ENCODE results near the gene CALCR.

CALCR gene

DNA sequence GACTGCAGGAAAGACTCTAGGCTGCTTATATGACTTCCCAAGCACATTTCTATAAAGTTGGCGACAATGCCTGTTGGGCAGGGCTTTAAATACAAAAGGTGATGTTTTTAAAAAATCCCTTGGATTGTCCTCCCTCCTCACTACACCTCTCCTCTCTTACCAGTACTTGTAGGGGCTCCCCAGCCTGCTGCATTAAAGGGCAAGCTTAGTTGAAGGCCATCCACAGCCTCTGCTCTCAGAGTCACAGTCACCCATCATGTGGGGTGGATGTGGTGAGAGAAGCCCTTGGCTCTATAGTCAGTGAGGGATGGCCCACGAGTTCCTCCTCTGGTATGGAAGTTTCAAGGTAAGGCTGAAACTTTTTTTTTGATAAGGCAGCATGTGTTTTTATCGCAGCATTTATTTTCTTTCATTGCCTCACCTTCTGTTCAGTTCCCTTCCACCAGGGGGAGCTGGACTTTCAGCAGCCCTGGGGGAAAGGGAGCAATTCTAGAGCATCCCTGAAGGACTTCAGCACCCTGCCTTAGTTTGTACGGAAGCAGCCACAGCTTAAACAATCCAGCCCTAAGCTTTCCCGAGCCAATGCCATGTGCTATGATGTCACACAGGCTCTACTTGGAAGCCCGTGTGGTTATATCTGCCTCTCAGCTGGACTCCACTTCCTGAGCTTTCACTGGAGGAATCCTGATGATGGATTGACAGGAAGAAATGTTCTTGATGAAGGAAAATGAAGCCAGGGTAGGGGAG is 131.9 kb downstream of the CALCR start:
- no peak for DNase-seq

DNA sequence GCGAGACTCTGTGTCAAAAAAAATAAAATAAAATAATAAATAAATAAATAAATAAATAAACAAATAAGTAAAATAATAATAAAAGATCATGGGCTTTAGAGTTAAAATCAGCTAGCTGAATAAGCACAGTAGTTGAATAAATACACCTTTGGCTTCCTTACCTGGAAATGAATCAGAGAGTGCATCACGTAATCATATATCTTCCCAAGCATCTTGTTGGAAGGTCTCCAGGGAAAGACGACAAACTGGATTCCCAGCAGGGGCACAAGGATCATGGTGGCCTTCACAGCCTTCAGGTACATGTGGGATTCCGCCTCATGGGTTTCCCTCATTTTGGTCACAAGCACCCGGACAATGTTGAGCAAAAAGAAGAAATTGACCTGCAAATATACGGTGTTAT is 138.7 kb downstream of the CALCR start:
- DNase-seq, result no peak

DNA sequence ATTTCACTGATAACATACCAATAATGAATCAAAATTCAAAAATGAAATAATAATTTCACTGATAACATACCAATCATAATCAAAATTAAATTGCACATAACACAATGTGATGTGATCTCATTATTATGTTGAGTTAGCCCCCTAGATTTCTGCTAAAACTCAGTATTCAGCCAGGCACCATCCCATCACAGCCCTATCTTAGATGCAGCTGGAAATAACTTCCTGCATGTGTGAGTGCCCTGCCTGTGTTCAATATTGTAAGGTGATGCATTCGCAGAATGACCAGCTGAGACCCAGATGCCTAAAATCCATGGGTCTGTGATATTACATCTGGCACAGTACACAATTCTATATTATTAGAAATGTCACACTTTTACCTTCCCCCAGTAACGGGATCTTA is 142.4 kb downstream of the CALCR start:
- no peak for DNase-seq

DNA sequence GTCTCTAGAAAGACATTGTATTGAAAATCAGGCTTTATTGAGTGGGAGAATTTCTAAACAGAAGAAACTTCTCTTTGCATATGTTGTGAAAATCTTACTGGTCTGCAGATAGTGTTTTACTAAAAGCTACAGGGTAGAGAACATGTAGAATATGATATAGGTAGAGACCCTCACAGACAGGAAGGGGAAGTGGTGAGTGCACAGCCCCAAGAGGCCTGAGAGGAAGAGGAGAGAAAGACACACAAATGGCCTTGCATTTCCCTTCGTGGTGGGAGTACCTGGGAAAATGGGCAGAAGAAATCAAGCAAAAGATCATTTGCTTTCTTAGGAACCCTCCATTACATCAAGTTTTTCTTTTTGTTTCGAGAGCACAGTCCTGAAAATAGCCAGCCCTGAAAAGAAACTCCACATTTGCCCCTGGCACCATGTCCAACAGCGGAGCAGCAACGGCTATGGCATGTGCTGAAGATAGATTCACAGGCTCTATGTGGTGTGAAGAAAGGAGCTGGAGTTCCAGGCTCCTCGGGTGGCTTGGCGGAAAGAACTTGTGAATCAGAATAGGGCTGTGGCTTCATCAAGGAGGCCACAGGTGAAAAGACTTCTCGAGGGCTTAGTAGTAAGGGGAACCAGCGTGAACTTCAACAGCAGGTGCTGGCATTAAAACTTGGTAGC is 143.5 kb downstream of the CALCR start:
- DNase-seq, result no peak

DNA sequence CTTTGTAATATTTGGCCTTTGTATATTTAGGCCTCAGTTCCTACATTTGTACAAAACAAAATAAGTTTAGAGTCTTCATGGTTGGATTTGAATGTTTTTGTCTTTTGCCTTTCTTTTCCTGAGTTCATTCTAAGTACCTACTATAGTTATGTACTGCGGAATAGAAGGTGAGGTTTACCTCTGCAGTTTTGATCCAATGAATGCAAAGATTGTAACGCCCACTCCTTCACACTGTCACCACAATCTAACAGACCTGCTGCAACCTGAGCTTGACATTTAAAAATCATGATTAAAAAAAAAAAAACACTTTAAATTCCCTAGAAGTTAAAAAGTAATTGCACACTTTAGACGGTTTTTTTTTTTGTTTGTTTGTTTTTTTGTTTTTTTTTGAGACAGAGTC is 145.0 kb downstream of the CALCR start:
- DNase-seq, result no peak

DNA sequence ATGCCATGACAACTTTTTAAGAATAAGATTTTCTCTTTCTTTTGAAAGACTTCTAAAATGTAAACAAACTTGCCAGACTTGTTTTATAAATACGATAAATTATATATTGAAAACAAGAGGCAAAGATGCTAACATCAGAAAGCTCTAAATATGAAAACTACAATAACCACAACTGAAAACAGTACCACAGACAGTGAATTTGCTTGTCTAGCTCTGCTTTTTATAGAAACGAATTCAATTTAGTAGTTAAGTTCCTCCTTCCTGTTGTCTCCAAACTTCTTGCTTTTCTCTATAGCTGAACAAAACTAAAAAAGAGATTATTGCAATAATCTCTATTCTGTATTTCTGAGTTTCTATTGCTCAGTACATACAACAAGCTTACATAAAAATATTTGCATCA is 147.4 kb downstream of the CALCR start:
- DNase-seq, result no peak

DNA sequence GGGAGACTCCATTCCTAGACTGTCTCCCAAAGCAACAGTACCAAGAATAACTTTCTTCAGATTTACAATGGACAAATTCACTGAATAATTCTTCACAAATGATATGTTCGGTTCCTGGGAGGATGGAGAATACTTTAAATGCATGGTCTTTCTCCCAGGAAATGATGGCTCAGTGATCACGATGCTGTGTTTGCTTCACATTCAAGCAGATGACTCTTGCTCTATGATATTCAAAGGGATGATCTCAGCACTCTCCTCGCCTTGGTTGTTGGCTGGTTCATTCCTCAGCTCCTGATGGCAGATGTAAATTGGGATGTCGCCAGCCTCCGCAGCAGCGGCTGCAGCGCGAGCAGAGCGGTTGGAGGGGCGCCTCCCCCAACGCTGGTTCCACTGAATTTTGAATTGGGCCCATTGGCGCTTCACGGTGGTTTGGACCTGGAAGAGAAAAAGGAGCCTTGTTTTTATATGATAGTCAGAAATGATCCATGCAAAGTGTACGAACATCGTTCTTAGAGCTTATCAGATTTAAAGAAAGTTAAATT is 148.3 kb downstream of the CALCR start:
- no peak for DNase-seq

DNA sequence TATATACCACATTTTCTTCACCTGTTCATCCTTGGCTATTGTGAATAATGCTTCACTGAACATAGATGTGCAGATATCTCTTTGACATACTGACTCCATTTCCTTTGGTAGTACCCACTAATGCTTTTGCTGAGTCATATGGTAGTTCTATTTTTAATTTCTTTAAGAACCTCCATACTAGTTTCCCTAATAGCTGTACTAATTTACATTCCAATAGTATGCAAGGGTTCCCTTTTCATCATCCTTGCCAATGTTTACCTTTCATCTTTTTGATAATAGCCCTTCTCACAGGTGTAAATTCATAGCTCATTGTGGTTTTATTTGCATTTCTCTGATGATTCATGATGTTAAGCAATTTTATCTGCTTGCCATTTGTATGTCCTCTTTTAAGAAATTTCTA is 159.9 kb downstream of the CALCR start:
- no peak for DNase-seq

DNA sequence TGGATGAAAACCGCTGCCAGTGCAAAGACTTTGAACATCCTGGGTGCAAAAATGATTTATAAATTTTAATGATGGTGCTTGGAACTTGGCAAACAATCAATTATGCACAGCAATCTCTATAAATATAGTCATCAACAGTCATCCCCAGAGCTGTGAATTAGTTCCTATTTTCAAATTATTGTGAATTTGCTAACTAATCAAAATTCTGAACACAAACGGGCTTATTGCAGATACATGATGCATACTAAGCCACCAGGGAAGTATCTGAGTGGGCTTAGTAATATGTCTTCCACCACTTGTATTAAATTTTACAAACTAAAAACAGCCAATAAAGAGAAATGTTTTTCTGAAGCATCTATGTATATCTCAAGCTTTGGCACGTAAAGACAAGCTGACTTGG is 165.2 kb downstream of the CALCR start:
- no peak for DNase-seq

DNA sequence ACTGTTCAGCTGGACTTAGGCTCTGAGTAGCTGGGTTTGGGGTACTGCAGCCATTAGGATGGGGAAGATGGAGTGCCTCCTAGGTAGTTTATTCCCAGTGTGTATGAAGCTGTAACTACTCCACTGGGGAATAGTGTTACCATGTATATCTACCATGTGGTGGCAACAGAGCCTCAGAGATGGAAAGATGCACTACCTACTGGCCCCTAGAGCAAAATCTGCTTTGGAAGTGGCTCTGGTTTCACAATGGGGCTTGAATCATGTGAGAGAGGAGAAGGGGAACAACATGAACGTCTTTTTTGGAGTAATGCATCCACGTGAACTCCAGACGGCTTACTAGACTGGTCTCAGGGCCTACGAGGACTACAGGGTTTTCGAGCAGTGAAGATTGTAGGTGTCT is 167.3 kb downstream of the CALCR start:
- DNase-seq, result no peak

DNA sequence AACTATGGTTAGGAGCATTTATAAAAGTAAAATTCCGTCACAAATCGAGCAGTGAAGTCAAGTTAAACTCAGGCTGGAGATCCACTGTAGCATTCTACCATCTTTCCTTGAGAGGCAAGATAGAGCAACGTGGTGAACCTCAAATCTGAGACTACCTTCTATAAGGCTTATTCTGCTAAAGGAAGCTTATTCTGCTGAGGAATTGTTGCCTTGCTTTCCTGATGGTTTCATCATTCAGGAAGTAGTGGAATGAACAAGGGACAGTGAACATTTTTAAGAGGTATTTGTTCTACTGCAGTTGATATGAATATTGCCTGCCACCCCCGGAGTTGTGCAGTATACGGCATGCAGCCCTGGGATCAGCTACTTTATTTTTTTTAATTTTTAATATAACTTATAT is 171.6 kb downstream of the CALCR start:
- DNase-seq, result no peak

DNA sequence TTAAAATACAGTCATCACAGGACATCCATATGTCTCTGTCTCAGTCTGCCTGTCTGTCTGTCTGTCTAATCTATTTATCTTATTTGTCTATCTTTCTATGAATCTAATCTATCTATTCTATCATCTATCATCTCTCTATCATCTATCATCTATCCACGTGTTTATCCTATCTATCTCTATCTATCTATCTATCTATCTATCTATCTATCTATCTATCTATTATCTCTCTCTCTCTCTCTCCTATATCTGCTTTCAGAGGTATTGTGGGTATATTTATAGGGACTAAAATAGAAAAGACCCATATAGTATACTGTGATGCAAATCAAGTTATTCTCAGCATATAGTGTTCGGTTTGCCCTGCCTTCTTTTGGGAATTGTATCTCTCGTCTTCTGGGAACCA is 174.9 kb downstream of the CALCR start:
- no peak for DNase-seq

DNA sequence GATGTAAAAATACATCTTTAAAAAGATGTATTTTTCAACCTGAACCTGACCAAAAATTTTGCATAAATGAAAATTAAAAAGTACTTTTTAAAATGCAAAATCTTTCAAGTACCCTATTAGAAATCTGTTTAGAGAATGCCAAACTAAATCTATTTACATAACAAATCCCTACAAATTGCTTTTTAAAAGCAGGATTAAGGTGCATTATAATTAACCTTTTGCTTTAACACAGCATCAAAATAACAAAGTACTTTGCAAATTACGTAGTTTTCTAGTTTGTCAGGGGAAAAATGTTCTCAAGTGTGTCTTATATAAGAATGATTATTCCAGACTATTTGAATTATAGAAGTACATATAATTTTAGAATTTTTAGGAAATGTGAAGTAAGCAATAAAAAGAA is 181.5 kb downstream of the CALCR start:
- no peak for DNase-seq

DNA sequence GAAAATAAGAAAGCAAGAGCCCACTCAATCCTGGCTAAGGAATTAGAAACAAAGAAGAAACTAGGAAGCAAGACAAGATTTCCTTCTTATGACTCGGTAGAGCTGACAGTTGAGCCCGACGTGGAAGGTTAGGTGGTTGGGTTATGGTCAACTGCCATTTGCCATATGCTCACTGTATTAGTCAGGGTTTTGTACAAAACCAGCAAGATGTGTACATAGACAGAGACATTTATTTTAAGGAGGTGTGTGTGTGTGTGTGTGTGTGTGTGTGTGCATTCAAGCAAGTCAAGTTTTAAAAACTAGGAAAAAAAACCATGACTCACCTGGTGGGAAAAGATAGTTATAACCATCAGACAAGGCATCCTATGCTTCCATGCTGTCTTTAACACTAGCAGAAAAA is 183.9 kb downstream of the CALCR start:
- no peak for DNase-seq

DNA sequence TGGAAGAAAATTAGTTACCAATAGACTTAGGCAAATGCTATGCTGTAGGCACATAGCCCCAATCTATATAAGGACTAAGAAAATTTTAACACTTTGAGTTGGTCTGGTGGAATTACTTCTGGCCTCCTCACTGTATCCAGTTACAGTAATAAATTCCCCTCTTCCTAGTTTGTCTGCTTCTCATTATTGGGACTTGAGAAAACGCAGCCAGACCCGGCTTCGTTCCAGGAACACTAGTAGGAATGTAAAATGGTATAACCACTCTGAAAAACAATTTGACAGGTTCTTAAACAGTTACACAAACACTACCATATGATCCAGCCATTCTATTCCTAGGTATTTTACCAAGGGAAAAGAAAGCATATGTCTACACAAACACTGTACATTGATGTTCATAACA is 192.2 kb downstream of the CALCR start:
- no peak for DNase-seq

DNA sequence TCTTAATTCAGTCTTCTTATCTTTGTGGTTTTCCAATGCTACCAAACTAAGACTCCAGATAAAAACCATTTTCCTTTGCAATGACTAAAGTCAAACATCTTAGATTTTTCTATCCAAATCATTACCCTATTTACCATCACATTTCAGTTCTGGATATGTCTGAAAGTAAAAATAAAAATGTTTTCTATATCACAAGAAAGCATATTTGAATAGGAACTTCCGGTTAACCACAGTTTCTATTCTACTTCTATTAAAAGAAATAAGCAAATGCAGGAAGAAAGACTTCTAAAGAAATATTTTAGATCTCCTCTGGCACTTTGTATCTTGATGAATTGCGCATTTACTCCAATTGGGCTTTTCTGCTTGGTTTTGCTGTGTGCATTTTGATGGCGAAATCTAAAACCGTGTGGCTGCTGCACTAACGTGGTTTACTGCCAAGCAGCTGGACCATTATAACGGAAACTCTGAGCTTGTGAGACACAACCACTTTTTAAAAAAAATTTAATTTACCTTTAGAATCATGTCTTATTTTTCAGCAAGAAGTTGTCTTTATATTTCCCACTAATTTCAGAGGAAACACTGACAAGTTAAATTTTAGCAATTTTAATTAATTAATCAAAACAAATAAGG is 196.3 kb downstream of the CALCR start:
- DNase-seq, result no peak

DNA sequence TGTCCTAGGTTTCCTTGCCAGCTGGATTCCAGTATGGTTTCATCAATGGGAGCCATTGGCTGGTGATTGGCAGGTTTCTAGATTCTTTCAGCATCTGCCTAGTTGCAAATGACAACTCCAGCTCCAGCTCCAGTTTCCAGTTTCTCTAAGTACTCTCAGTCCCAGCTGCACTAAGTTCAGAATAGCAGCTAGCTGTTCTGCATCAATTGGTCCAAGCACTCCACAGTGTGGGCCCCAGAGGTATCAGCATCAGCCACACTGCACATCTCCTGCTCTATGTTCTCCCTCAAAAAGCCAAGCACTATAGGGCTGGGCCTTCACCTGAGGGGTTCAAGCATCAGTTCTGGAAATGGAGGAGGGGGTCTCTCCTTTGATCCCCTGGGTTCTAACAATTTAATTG is 198.9 kb downstream of the CALCR start:
- no peak for DNase-seq

Data from activated gamma-delta T cell (primary cell).